Endodermal cell (in vitro differentiated cells): ENCODE measurements around the gene RUFY4. TPM values are rescaled to one million over a fixed set of nuclear protein-coding genes. Genes with fewer than 3 reads are reported as not detected.

Experiments
- DNase-seq: peaks from one replicate; pipeline ENCODE4 v3.0.0-alpha.2; 2017
- H3K27ac ChIP-seq: 2 replicates; pipeline ENCODE4 v1.5.1; 2013; ENCODE audit warnings: mild to moderate bottlenecking, low read depth, low read length, moderate library complexity
- H3K27me3 ChIP-seq: 2 replicates; pipeline ENCODE4 v1.6.1; 2013; ENCODE audit warnings: mild to moderate bottlenecking, low read length, moderate library complexity; ENCODE audit not compliant: insufficient read depth, control insufficient read depth, poor library complexity, severe bottlenecking
- H3K36me3 ChIP-seq: 2 replicates; pipeline ENCODE4 v1.7.0; 2013; ENCODE audit warnings: mild to moderate bottlenecking, low read length, moderate library complexity; ENCODE audit not compliant: control insufficient read depth, insufficient read depth
- H3K4me1 ChIP-seq: one replicate; pipeline ENCODE4 v1.7.0; 2013; ENCODE audit warnings: low read length; ENCODE audit not compliant: control insufficient read depth, insufficient read depth
- H3K4me3 ChIP-seq: 2 replicates; pipeline ENCODE4 v1.5.1; 2013; ENCODE audit warnings: mild to moderate bottlenecking, low read length, moderate library complexity
- H3K9ac ChIP-seq: 2 replicates; pipeline ENCODE4 v1.6.1; 2013; ENCODE audit warnings: mild to moderate bottlenecking, low read length, moderate library complexity; ENCODE audit not compliant: poor library complexity, severe bottlenecking; ENCODE audit errors: extremely low read depth
- H3K9me3 ChIP-seq: 2 replicates; pipeline ENCODE4 v1.6.1; 2013; ENCODE audit warnings: mild to moderate bottlenecking, low read length, moderate library complexity; ENCODE audit not compliant: control insufficient read depth
- H3K27ac Mint-ChIP-seq: 2 replicates; pipeline ENCODE4 v1.8.0; 2020; ENCODE audit warnings: mixed read lengths
- H3K27me3 Mint-ChIP-seq: 2 replicates; pipeline ENCODE4 v1.8.0; 2021; ENCODE audit warnings: mild to moderate bottlenecking, mixed read lengths; ENCODE audit not compliant: insufficient read depth
- H3K36me3 Mint-ChIP-seq: 2 replicates; pipeline ENCODE4 v1.8.0; 2020; ENCODE audit warnings: low read depth, mixed read lengths
- H3K4me1 Mint-ChIP-seq: 2 replicates; pipeline ENCODE4 v1.8.0; 2020; ENCODE audit warnings: mixed read lengths
- H3K4me3 Mint-ChIP-seq: 2 replicates; pipeline ENCODE4 v1.8.0; 2020; ENCODE audit warnings: mild to moderate bottlenecking, moderate library complexity, mixed read lengths
- H3K9me3 Mint-ChIP-seq: 2 replicates; pipeline ENCODE4 v1.8.0; 2020; ENCODE audit warnings: mild to moderate bottlenecking, mixed read lengths
- CTCF ChIP-seq: fragments of 200-600 bp; sonication (generic); conservative IDR thresholded peaks from 2 replicates; pipeline ENCODE4 v1.5.0; 2021; ENCODE audit warnings: antibody characterized with exemption, mild to moderate bottlenecking
- WGBS, 2 experiments: methylation state at CpG; one replicate each; pipeline versions ENCODE4 v1.1.5 to v1.1.7; 2013; ENCODE audit warnings: missing lambda C conversion rate in 2 of 2, mixed read lengths in 1 of 2; ENCODE audit not compliant: insufficient coverage in 1 of 2, insufficient read length in 1 of 2; 5-methylcytosine and 5-hydroxymethylcytosine counted together
- total RNA-seq, 2 donors: library from RNA; stranded (reverse); fragmentation: NEBNext Ultra II Directional in 1 of 2; extraction: Animal tissue kit (Norgen Biotek cat#: 25700) in 1 of 2; gene quantifications; 2 replicates in 1 of 2; 3 replicates in 1 of 2; pipeline ENCODE4 v1.2.1, GENCODE V29; 2021

RUFY4 gene
- total RNA-seq, 2 donors from 2014 or later = 0.35 TPM; not detected in 1

- H3K4me3 Mint-ChIP-seq = no peak overlapping the region
- no peak overlapping the region for H3K27ac Mint-ChIP-seq
- H3K4me1 Mint-ChIP-seq = no peaks in the 10 kb centered on the region
- Histone ChIP-seq H3K9me3 (no peaks in the 10 kb centered on the region), H3K36me3 (no peaks in the 10 kb centered on the region), H3K9ac (no peak overlapping the region), H3K27me3 (no peaks in the 10 kb centered on the region), H3K4me3 (no peak overlapping the region), H3K4me1 (no peaks in the 10 kb centered on the region), H3K27ac (no peak overlapping the region)
- no peaks in the 10 kb centered on the region for H3K9me3 Mint-ChIP-seq
- no peak for DNase-seq
- H3K27me3 Mint-ChIP-seq = peaks cover 16% of the 10 kb centered on the region
- 83 to 98% methylated on average over 4 of the region's 4 CpGs for WGBS, 2 experiments
- no peak for TF ChIP-seq CTCF
- H3K36me3 Mint-ChIP-seq = no peaks in the 10 kb centered on the region
Measured at GRCh38 chr2:218138047-218138446, 69.0 kb downstream of the RUFY4 start.

Other genes with a start within 250 kb of the RUFY4 start
- 1 to 10 TPM; 3.3 to 4.2 TPM for gene TNS1, start 66.3 kb upstream of the RUFY4 start, total RNA-seq
- gene CXCR2, start 56.8 kb downstream of the RUFY4 start, total RNA-seq = not detected
- gene CXCR1, start 97.7 kb downstream of the RUFY4 start, total RNA-seq = not detected
- 100 to 1,000 TPM; 243 to 247 TPM for gene ARPC2, start 147.9 kb downstream of the RUFY4 start, total RNA-seq
- gene GPBAR1, start 191.8 kb downstream of the RUFY4 start, total RNA-seq = under 1 TPM; 0.18 TPM
- gene AAMP, start 200.9 kb downstream of the RUFY4 start, total RNA-seq = 10 to 100 TPM; 89.2 to 97.2 TPM
- 10 to 100 TPM; 33.9 to 39.6 TPM for gene PNKD, start 201.3 kb downstream of the RUFY4 start, total RNA-seq
- gene TMBIM1, start 223.2 kb downstream of the RUFY4 start, total RNA-seq = 10 to 100 TPM; 50.7 to 53.8 TPM